DOHH2 (cell line): Measurements from ENCODE around the gene XAGE3.
"Not testable (repeated sequence)": the region's sequence is repeated elsewhere in the genome, so short reads cannot be mapped to it uniquely, and the experiment has no call there.

Experiments used
- EZH2phosphoT487 ChIP-seq: fragments of 200-600 bp; sonication (generic); IDR thresholded peaks from 2 replicates; pipeline ENCODE4 v1.6.1; 2017; ENCODE audit warnings: borderline replicate concordance, mild to moderate bottlenecking, antibody characterized with exemption, low read length, moderate library complexity, mixed read lengths
- TF ChIP-seq, protein P1 (sequence below): fragments of 200-600 bp; sonication (generic); IDR thresholded peaks from one replicate; pipeline ENCODE4 v1.5.1; 2014; ENCODE audit warnings: antibody characterized with exemption, mild to moderate bottlenecking, low read depth, low read length; ENCODE audit not compliant: poor library complexity, severe bottlenecking

DNA sequence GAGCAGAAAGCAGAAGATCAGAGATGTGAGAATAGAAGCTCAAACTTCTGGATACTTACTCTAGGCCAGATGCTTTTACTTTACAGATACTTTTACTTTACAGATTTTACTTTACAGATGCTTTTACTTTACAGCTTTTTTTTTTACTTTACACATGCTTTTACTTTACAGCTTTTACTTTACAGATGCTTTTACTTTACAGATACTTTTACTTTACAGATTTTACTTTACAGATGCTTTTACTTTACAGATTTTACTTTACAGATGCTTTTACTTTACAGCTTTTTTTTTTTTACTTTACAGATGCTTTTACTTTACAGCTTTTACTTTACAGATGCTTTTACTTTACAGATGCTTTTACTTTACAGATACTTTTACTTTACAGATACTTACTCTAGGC is 5.9 kb upstream of the XAGE3 start:
- TF ChIP-seq, protein P1, sequence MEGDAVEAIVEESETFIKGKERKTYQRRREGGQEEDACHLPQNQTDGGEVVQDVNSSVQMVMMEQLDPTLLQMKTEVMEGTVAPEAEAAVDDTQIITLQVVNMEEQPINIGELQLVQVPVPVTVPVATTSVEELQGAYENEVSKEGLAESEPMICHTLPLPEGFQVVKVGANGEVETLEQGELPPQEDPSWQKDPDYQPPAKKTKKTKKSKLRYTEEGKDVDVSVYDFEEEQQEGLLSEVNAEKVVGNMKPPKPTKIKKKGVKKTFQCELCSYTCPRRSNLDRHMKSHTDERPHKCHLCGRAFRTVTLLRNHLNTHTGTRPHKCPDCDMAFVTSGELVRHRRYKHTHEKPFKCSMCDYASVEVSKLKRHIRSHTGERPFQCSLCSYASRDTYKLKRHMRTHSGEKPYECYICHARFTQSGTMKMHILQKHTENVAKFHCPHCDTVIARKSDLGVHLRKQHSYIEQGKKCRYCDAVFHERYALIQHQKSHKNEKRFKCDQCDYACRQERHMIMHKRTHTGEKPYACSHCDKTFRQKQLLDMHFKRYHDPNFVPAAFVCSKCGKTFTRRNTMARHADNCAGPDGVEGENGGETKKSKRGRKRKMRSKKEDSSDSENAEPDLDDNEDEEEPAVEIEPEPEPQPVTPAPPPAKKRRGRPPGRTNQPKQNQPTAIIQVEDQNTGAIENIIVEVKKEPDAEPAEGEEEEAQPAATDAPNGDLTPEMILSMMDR = not testable (repeated sequence)
- TF ChIP-seq EZH2phosphoT487 = not testable (repeated sequence)
